Measurements from ENCODE around the gene KIF5C.

- TF ChIP-seq ATF3 (CRISPR knock-in tag; IDR thresholded peaks at IDR 0.05) (no peak), MXI1 (IDR thresholded peaks at IDR 0.05; ENCODE audit: borderline replicate concordance, low read depth, low read length) (no peak), PRDM10 (CRISPR knock-in tag; IDR thresholded peaks at IDR 0.05; ENCODE audit: low read depth) (no peak), CTCF (CRISPR knock-in tag; IDR thresholded peaks at IDR 0.05) (no peak), FOXK2 (IDR thresholded peaks at IDR 0.05) (no peak), POLR2A (IDR thresholded peaks at IDR 0.05; ENCODE audit: insufficient read depth in 1 of 2, low read depth in 2 of 2, low read length in 2 of 2) (no peak), YY1 (IDR thresholded peaks at IDR 0.05; ENCODE audit: insufficient read depth, insufficient replicate concordance, low read depth, low read length) (no peak), ZBTB49 (CRISPR knock-in tag; IDR thresholded peaks at IDR 0.05; ENCODE audit: borderline replicate concordance) (no peak), ZNF780A (CRISPR knock-in tag; IDR thresholded peaks at IDR 0.05) (no peak)
Measured at GRCh38 chr2:148860037-148860436, 15.0 kb upstream of the KIF5C start.
